Uterus (tissue), 2 donors: Measurements from ENCODE around the gene PLD5.

ENCODE experiments used
- CTCF ChIP-seq, 4 experiments: fragments of 200-600 bp in 2 of 4; fragments of 450-650 bp in 2 of 4; sonication (generic) in 2 of 4; IDR thresholded peaks; one replicate each; pipeline ENCODE4 v1.5.1; 2016 to 2019; ENCODE audit warnings: antibody characterized with exemption in 4 of 4, mild to moderate bottlenecking in 2 of 4, moderate library complexity in 1 of 4
- POLR2A ChIP-seq, 2 donors: fragments of 450-650 bp; IDR thresholded peaks; one replicate each; pipeline ENCODE4 v1.6.1; 2016; ENCODE audit warnings: antibody characterized with exemption in 2 of 2, mild to moderate bottlenecking in 1 of 2, moderate library complexity in 1 of 2

GRCh38 chr1:242128951-242129502, 395.5 kb downstream of the PLD5 start:
- TF ChIP-seq CTCF (IDR thresholded peaks at IDR 0.05) (no peak), POLR2A (IDR thresholded peaks at IDR 0.05) (no peak)
